ENCODE results near the gene UMODL1.
"Not testable (repeated sequence)": the region's sequence is repeated elsewhere in the genome, so short reads cannot be mapped to it uniquely, and the experiment has no call there.

The UMODL1 gene

GRCh38 chr21:42116551-42116950 lies 45.4 kb downstream of the UMODL1 start:
- FAIRE-seq, result not testable (repeated sequence)

DNA sequence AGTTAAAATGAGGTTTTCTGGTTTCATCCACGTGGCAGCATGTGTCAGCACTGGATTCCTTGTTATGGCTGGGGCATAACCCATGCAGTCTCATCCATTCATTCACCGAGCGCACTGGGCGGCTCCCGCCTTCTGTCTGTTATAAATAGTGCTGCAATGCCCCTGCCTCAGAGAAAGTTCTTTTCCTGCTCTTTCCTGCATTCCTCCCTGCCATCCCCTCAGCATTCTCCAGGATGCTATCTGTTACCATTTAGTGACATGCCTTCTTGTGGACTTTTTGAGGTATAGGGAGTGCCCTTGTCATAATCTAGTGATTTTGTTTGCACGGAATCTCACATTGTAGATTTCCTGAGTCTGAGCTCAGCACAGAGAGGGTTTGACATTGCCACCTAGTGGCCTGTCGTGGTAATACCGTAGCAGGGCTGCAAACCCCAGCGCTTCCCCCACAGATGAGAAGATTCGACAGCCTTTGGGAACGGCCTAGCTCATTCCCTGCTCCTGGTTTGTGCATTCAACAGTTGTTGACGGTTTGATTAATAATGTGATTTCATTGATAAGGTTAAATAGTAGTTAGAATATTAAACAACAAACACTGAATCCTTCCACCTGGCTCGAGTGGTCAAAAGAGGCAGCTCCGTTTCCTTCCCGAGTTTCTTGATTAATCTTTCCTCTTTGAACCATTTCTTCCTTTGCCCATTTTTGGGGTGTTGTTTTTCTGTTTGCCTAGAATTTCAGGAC lies 46.3 kb downstream of the UMODL1 start:
- no peak for FAIRE-seq

DNA sequence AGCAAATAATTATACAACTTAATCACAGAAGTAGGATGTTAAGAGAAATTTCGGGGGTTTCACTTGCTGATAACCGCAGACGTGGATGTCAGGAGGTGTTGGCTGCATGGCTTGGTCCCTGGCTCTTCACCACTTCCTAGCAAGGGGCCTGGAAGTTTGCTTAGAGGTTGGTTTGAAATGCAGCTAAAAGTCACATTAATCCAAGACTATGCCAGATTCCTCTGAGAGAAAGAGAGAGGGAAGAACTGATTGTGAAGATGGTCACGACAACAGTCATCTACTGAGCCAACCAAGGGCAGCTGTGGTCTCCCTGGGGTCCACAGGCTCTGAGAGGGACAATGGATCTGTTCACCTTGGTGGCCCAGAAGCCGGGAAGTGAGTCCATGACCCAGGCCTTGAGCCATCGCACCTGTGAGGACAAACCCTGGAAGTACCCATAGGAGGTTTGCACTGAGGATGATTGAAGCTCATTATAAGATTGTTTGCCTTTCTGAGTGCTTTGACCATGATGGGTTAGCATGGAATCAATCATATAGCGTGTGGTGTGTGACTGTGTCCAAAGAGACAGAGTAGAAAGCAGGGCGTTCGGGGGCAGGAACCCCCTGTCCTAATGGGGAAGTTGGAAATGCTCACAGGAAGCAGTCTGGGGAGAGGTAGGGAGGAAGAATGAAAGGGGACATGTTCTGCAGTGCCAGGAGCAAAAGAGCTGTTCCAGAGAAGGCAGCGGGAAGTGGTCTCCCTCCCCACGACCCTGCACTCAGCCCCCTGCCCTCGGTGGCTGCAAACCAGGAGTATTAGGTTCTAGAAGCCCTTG lies 47.1 kb downstream of the UMODL1 start:
- FAIRE-seq, result no peak

DNA sequence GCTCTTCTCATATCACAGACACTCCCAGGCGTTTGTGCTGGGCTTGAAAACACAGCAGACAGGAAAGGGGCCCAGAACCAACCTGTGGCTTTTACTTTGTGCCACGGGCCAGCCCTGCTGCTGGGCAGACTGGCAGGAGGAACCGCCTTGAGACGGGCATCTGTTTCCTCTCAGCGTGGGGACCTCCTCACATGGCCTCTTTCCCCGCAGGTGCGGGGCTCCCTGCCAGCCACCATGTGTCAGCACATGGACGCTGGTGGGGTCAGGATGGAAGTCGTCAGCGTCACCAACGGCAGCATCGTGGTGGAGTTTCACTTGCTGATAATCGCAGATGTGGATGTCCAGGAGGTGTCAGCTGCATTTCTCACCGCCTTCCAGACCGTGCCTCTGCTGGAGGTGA lies 47.8 kb downstream of the UMODL1 start:
- no peak for FAIRE-seq

DNA sequence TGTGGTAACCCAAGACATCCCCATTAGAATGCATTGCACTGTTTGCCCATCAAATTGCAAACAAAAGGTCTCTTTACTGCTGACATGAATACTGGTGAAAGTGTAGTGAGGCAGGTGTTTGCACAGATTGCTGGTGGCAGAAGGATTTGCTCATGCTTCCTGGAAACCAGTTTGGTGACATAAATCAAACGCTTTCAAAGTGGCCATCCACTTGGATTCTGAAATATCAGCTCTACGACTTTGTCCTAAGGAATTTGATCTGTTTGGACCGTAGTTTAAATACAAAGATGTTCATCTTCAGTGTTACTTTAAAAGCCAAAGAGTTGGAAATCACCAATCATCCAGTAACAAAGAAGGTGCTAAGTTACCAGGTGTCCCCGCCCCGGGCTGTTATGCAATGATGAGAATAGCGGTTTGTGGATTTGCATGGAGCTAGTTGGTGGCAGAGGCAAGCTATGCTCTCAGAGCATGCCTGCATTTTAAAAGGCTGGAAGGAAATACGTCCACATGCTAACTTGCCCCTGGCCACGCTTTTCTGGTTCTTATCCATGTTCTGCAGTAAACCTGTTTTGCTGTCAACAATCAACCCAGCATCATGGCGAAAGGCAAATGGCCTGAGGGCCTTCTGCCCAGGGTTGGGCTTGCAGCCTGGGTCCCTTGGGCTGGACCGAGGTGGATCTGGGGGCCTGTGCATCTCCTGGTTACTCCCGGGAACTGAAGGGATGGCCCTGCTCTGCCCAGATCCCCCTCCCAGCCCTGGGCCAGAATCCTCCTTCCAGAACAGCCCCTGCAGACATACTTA lies 49.2 kb downstream of the UMODL1 start:
- no peak for FAIRE-seq

DNA sequence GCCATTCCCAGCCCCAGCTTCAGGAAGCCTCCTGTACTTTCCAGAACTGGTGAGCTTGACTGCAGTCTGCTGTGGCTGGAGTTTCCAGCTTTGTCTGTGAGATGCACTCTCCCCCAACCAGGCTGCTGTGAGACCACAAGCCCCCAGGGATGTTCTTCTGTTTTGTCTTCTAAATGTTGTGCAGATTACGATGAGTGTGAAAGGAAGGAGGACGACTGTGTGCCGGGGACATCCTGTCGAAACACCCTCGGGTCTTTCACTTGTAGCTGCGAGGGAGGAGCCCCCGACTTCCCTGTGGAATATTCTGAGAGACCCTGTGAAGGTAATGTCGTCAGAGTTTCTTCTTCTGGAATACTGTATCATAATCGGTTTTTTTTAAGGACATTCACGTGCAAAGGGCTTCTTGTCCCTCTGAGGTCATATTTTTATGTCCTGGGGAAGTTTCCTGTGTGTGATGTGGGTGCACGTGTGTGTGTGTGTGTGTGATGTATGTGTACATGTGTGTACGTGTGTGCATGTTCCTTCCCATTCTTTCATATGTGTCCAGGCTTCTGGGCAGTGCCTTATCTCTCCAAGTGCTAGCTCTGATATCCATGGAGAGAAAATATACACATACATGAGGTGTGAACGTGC lies 49.9 kb downstream of the UMODL1 start:
- FAIRE-seq, result no peak

DNA sequence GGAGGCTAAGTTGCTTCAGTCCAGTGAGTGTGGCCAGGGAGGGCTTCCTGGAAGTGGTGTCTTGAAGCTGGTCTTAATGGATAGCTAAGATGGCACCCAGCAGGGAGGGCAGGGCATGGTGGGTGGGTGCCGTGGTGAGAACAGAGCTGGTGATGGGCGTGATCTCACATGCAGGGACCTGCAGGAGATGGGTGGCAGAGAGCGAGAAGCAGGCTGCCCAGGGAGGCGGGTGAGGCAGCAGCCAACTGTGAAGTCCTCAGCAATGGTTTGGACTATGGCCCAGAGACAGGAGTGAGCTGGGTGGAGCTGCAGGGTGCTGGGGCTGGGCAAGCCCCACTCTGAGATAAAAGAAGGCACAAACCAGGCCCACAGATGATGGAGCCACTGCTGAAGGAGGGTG lies 50.7 kb downstream of the UMODL1 start:
- no peak for FAIRE-seq

- no peak for FAIRE-seq
These were observed 51.3 kb downstream of the UMODL1 start for GRCh38 chr21:42122398-42122797.

DNA sequence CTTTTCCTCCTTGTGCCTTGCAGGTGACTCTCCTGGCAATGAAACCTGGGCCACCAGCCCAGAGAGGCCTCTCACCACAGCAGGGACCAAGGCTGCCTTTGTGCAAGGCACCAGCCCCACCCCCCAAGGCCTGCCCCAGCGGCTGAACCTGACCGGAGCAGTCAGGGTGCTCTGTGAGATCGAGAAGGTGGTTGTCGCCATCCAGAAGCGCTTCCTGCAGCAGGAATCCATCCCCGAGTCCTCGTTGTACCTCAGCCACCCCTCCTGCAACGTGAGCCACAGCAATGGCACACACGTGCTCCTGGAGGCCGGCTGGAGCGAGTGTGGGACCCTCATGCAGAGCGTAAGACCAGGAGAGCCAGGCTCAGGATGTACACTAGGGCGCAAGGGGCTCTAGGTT lies 51.7 kb downstream of the UMODL1 start:
- FAIRE-seq, result no peak

DNA sequence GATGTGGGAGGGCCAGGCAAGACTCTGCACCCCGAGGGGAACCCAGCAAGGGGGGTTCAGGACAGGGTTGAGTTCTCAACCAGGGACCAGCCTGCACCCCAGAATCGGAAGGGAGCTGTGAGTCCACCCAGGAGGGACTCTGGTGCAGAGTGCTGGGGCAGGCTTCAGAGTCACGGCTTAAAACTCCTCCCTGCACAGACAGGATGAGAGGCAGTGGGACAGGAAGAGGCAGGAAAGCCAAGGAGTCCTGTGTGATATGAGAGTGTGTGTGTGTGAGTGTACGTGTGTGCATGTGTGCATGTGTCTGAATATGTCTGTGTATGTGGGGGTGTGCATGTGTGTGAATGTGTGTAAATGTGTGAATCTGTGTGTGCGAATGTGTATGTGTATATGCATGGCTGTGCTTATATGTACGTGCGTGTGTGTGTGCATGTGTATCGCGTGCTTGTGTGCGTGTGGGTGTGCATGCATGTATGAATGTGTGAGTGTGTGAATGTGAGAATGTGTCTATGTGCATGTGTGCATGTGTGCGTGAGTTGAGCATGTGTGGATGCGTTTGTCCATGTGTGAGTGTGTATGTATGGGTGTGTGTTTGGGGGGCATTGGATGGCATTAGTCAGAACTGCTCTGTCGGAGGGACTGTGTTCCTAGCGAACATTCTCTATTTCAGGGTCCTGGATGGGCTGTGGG lies 52.2 kb downstream of the UMODL1 start:
- no peak for FAIRE-seq

- FAIRE-seq, result no peak
These were observed 53.0 kb downstream of the UMODL1 start for GRCh38 chr21:42124081-42124480.

DNA sequence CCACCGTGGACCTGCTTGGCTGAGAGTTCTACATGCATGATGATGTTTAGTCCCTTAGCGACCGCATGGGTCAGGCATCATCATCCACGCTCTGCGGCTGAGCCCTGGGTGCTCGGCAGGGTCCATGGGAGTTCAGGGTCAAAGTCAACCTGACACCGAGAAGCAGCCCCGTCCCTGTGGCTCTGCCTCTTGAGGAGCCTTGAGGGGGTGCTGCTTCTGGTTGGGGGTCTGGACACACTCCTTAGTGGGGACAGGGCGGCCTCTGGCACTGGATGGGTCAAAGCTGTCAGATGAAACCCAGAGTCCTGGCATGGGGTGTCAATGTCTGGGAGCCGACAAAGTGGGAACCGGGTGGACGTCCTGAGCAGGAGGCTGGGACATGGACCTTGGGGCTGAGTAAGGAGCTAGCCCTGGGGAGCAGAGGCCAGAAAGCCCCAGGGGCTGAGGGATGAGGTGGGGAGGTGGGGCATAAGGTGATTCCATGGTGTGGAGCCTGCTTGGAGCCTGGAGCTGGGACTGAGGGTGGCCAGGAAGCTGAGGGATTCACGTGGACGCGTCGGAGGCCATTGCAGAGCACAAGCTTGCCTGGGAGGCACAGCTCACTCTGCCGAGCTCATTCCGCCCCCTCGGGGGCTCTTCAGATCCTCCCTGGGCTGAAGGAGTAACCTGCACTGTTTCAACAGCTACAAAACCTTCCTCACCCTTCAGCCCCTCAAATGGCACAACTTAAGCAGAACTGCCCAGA lies 53.9 kb downstream of the UMODL1 start:
- no peak for FAIRE-seq

DNA sequence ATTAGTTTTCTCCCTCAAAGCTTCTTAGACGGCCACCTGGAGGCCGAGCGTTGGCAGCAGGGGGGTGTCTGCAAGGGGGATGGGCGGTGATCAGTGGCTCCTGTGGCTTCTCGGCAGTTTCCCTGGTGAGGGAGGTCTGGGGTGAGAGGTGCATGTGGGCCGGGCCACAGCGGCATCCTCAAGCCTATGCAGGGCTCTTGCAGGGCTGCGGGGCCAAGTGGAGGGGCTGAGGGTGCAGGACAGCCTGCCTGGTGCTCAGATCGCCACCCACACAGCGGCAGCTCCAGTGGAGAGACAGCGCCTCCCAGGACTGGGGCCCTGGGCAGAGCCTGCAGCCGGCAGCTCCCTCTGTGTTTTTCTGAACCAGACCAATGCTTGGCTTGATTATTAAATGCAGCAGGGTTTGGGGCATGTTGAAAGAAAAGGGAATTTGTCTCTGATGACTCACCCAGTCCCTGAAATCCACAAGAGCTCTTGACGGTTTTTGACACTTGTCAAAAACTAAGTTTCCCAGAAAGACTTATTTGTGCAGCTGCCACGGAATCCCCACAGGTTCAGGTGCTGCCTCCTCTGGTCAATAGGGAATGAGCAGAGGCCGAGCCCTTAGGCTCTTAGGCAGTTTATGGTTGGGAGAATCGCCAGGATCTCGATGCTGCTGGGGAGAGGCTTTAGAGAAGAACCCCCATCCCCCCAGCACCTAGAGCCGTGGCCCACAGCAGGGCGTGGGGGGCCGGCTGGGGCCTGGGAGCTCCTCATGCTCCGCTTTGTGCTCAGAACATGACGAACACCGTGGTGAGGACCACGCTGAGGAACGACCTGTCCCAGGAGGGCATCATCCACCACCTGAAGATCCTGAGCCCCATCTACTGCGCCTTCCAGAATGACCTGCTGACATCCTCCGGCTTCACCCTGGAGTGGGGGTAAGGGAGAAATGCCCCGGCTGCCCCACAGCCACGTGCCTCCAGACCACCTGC lies 54.7 kb downstream of the UMODL1 start:
- no peak for FAIRE-seq

DNA sequence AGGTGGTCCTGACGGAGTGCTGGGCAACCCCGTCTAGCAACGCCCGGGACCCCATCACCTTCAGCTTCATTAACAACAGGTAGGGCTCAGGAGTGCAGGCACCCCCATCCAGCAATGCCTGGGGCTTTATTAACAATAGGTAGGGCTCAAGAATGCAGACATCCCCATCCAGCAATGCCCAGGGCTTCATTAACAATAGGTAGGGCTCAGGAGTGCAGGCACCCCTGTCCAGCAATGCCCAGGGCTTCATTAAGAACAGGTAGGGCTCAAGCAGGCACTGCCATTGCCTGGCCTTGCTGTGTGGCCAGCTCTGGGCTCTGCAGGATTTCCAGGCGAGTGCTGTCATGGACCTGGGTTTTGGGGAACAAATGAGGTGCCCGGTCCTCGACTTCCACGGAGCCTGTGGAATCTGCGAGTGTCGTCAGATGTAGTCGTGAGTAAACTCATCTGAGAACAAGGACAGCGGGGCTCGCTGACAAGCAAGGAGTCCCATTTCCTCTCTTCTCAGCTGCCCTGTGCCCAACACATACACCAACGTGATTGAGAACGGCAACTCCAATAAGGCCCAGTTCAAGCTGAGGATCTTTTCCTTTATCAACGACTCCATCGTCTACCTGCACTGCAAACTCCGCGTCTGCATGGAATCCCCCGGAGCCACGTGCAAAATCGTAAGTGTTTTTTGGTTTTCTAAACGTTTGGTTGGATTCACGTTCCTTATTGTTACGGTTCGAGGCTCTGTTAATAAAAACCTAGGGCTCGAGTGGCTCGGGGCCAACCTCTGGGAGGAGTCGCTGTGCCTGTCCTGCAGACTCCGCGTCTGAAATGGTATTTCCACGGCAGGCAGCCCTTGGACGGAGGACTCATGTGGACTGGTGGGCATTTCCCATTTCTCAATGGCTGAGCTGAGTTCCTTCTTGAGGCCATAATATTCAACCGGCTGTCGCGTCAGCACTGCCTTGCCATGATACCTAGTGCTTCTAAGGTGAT lies 56.3 kb downstream of the UMODL1 start:
- no peak for FAIRE-seq

DNA sequence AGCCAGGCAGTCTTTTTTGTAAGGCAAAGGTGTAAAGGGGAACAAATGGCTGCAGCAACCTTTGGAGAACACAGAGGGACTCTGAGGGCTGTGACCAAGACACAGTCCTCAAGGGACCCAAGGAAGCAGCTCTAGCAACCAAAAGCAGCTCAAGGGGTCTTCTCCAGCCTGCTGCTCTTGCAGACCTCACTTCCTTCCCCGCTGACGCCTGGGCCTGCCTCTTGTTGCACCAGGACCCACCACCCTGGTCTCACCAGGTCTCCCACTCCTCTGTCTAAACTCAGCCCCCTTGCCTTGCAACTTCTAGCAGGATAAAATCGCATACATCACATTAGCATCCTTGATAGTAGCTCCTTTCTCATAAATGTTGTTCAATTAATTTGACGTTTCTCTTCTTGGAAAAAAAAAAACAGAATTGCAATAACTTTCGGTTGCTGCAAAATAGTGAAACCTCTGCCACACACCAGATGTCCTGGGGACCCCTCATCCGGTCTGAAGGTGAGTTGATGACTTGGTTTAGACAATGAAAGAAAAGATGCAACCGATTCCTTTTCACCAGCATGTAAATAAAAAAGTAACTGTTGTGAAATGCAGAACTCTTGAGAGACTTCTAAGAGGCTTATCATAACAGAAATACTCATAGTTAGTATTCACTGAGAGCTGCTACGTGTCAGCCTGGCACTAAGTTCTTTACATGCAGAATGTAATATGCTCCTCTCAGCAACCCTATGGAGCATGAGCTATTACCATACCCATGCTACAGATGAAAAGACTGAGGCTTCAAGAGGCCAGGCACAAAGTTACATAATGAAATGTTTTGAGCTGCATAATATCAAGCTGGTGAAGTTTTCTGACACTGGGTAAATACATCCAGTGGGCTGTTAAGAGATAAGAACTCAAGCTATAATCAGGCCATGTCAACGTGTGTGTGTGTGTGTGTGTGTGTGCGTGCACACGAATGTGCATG lies 58.5 kb downstream of the UMODL1 start:
- no peak for FAIRE-seq

DNA sequence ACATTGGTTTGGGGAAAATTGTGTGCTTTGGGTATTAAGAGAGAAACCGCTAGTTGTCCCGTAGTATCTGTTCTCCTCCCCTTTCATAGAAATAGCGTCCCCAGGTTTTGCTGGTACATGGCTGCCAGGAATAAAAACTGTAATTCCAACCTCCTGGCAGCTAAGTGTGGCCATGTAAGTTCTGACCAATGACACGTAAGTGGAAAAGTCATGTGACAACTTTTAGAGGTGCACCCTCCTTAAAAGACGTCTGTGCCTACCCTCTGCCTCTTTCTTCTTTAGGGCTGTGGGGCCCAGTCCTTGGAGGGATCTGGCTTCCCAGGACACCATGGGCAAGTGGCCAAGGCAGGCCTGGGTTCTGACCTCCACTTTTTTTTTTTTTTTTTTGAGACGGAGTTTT lies 59.3 kb downstream of the UMODL1 start:
- FAIRE-seq, result no peak

GRCh38 chr21:42132183-42132582 lies 61.1 kb downstream of the UMODL1 start:
- no peak for FAIRE-seq

DNA sequence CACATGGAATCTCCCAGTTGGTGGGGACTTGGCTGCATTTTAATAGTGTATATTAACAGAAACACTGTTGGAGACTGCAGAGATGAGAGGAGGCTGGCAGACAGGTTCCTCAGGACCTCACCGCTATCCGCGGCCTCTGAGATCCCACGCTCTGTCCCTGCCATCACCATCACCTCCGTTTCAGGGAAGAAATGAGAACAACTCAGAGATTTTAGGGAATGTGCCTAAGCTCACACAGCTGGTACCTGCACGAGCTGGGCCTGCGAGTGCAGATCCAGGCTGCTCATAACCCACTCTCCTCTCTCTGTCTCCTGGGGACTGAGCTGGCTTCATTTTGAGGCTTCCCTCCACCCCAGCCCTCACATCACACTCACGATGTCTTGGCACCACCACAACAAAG lies 62.0 kb downstream of the UMODL1 start:
- no peak for FAIRE-seq

Data from colon (tissue), 2 donors.